GM21526 (cell line): Measurements from ENCODE around the gene PPA1.
"Not testable (repeated sequence)": the region's sequence is repeated elsewhere in the genome, so short reads cannot be mapped to it uniquely, and the experiment has no call there.

Source experiments
- ATAC-seq: cut with Tn5 transposase; IDR thresholded peaks from one replicate; pipeline ENCODE4 v1.9.1; 2021; ENCODE audit warnings: moderate library complexity; ENCODE audit not compliant: unreplicated experiment, low FRiP score

The PPA1 gene

DNA sequence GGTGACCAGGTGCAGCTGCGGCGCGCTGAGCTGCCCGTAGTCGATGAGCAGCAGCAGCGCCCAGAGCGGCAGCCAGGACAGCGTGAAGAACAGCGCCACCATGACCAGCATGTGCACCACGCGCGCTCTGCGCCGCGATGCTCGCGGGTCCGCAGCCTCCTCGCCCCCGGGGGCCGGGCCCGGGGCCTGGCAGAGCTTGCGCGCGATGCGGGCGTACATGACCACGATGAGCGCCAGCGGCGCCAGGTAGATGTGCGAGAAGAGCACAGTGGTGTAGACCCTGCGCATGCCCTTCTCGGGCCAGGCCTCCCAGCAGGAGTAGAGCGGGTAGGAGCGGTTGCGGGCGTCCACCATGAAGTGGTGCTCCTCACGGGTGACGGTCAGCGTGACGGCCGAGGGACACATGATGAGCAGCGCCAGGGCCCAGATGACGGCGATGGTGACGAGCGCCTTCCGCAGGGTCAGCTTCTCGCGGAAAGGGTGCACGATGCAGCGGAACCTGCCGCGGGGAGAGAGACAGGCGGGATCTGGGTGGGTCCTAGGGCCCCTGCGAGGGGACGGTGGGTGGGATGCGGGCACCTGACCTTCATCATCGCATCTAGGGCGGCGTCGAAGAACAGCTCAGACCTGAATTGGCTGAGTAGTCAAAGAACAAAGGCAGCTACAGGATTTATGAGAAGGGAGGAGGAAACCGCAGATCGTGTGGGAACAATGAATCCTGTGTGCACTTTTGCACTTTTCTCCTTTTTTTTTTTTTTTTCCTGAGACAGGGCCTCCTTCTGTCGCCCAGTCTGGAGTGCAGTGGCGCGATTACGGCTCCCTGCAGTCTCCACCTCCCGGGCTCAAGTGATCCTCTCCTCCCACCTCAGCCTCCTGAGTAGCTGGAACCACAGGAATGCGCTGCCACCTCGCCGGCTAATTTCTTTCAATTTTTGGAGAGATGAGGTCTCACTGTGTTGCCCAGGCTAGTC is 22.4 kb upstream of the PPA1 start:
- ATAC-seq, result no peak

DNA sequence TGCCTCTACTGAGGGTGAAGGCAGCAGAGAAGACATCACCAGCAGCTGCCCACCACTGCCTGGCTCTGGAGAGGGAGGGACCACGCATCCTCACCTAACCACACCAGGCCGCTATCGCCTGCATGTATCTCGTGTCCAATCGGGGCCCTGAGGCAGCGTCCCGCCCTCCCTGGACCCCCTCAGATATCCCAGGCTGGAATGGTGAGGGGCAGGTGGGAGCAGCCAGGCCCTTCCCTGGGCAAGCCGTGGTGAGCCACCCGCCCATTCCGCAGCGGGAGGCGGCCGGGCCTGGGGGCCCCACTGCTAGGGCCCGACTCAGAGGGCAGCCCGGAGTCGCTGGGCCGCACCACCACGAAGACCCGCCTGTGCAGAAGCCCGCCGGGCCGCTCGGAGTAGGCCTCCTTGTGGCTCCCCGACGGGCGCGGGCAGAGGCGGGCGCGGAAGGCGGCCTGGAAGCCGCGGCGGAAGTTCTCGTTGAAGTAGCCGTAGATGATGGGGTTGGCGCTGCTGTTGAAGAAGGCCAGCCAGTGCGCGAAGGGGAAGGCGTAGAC is 21.6 kb upstream of the PPA1 start:
- ATAC-seq, result no peak

DNA sequence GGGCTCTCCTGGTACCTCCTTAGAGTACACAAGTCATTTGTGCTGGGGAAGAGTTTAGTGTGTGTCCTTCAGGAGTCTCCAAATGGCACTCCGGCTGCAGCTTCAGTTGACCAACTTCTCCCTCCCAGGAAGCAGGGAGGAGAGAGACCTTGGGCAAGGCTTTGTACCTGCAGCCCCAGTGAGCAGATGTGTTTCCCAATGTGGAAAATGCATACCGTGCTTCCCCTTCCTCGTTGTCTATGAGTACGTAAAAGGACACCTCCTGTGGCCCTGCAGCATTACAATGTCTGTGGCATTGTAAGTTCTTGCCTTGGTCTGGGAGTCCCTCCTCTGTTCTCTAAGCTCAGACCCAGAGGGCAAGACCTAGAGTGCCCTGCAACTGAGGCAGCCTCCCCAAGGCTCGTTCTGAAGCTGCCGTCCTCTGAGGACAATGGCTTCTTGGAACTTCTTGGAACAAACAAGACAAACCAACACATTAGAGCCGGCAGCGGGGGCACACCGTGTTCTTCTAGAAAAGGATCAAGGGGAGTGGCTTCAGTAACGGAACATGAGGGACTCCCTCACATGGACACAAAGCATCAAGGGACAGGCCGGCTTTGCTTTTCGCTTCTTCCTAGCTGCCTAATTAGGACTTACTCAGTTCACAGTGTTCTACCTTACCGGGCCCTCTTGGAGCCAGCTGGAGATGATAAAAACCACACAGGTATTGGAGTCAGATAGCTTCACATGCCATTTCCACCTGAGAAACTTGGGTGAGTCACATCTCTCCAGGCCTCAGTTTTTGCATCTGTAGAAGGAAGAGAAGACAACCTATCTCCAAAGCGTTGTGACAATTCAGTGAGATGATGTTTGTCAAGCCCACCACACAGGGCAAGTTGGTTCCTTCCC is 20.9 kb upstream of the PPA1 start:
- no peak for ATAC-seq

DNA sequence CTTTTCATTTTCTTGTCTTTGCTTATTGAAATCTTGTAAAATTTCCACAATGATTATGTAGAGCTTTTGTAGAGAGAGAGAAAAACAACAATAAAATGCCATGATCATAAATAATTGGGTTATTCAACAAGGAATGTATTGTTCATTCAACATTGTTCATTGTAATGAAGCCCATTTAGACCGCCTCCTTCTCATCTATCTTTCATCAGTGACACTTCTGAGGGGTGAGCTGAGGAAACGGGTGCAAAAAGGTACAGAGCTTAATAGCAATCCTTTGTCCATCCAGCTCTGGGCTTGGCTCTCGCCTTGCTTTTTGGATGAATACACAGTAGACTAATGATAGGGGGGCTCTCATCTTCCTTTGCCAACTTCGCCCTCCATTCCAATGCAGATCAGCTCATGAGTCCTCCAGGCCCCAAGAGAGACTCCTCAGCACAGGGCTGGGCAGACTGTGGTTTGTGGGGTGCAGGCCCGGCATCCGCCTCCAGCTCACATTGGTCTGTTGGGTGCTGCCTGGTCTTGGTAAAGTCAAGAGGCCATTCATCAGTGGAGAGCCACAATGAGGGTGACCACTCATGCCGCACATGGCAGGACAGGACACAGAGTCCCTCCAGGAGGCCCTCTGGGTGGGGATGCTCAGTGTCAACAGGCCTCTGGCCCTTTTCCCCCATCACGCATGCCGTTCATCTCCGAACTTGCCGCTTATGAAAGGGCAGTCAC is 17.9 kb upstream of the PPA1 start:
- ATAC-seq, result no peak

DNA sequence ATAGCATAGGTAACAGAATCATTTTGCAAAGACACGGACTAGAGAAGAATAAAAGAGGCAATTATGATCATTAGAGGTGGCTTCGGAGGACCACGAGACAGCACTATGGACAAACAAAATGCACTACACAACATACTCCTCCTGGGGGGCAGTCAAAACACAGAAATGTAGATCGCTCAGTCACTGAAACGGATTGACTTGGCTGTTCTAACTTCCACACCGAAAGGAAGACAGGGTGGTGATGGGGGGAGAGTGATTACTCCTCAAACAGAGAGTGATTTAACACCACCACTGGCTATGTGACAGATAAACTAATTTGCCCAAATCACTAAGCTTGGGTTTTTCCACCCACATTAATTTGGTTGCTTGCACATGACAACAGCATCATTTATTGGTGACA is 14.1 kb upstream of the PPA1 start:
- ATAC-seq, result no peak

DNA sequence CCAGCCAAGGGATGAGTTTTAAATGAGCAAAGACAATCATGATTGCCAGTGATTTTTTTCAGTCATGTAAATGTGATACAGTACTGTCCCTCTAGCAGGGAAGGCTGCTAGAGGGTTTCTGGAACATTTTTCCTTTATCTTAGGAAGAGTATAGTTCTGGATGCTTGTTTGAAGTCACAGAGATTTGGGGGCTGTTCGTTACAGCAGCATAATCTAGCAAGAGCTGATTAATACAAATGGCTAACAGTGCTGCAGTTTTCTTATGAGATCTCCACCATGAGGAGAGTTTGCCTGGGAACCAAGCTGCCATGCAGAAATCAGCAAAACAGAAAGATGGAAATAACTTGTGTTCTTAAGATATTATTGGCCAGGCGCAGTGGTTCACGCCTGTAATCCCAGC is 7.9 kb upstream of the PPA1 start:
- ATAC-seq, result no peak

DNA sequence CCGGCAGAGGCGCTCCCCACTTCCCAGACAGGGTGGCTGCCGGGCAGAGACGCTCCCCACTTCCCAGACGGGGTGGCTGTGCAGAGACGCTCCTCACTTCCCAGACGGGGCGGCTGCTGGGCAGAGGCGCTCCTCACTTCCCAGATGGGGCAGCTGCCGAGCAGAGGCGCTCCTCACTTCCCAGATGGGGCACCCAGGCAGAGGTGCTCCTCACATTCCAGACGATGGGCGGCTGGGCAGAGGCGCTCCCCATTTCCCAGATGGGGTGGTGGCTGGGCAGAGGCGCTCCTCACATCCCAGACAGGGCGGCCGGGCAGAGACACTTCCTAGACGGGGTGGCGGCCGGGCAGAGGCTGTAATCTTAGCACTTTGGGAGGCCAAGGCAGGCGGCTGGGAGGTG is 6.8 kb upstream of the PPA1 start:
- ATAC-seq, result not testable (repeated sequence)

DNA sequence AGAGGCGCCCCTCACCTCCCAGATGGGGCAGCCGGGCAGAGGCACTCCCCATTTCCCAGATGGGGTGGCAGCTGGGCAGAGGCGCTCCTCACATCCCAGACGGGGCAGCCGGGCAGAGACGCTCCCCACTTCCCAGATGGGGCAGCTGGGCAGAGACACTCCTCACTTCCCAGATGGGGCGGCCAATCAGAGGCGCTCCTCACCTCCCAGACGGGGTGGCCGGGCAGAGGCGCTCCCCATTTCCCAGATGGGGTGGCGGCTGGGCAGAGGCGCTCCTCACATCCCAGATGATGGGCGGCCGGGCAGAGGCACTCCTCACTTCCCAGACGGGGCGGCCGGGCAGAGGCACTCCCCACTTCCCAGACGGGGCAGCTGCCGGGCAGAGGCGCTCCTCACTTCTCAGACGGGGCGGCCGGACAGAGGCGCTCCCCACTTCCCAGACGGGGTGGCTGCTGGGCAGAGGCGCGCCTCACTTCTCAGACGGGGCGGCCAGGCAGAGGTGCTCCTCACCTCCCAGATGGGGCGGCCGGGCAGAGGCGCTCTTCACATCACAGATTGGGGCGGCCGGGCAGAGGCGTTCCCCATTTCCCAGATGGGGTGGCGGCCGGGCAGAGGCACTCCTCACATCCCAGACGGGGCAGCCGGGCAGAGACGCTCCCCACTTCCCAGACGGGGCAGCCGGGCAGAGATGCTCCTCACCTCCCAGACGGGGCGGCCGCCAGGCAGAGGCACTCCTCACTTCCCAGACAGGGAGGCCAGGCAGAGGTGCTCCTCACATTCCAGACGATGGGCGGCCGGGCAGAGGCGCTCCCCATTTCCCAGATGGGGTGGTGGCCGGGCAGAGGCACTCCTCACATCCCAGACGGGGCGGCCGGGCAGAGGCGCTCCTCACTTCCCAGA is 6.1 kb upstream of the PPA1 start:
- ATAC-seq, result not testable (repeated sequence)

DNA sequence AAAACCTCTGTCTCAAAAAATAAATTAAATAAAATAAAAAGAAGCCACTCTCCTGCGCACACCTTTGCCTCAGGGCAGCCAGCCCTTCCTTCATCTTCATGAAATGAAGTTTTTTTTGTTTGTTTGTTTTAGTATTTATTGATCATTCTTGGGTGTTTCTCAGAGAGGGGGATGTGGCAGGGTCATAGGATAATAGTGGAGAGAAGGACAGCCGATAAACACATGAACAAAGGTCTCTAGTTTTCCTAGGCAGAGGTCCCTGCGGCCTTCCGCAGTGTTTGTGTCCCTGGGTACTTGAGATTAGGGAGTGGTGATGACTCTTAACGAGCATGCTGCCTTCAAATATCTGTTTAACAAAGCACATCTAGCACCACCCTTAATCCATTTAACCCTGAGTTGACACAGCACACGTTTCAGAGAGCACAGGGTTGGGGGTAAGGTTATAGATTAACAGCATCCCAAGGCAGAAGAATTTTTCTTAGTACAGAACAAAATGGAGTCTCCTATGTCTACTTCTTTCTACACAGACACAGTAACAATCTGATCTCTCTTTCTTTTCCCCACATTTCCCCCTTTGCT is 4.8 kb upstream of the PPA1 start:
- not testable (repeated sequence) for ATAC-seq

DNA sequence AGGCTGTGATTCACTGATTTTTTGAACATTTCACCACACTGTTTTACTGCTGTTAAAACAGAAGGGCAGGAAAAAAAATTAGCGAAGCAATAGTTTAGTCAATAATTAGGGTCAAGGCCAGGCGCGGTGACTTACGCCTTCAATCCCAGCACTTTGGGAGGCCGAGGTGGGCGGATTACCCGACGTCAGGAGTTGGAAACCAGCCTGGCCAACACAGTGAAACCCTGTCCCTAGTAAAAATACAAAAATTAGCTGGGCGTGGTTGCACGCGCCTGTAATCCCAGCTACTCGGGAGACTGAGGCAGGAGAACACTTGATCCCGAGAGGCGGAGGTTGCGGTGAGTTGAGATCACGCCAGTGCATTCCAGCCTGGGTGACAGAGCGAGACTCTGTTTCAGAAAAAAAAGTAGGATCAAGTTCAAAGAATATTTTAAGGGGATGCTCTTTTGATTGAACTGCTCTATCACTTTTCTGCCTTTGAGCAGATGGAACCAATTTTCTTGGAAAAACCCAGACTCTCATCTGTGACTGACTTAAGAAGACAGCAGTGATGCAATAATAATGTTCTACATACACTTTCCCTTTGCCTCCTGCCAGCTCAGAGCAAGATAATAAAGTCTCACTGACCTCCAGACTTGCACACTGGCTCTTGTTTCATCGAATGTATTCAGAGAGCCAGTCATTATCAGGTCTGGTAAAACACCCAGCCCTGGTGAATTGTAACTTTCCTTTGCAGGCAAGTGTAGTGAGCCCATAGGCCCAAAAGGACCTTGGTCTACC is 1.6 kb upstream of the PPA1 start:
- ATAC-seq, result no peak

DNA sequence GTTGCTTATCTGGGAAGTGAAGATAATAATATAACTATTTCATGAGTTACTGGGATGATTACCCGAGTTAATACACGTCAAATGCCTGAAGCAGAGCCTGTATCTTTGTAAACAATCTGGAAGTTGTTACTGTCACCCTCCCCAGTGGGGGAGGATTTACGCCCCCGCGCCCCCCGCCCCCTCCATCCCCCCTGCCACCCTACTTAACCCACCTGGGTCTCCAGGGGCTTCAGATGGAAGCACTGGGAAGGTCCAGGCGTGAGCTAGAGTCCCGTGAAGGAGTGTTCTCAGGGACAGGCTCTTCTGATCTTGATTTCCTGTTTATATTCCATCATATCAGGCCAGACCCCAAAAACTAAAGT is 691 bp upstream of the PPA1 start:
- ATAC-seq, result no peak

DNA sequence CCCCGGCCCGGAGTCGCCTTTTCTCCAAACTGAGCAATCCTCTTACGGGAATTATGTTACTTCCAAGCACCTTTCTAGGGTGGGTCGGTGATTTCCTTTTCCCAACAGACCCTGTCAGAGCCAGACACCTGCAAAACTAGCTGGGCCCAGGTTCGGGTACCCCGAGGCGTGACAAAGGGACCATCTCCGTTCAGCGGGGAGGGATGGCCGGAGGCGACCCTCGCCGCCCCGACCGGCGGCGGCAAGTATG is 445 bp downstream of the PPA1 start:
- ATAC-seq, result no peak

DNA sequence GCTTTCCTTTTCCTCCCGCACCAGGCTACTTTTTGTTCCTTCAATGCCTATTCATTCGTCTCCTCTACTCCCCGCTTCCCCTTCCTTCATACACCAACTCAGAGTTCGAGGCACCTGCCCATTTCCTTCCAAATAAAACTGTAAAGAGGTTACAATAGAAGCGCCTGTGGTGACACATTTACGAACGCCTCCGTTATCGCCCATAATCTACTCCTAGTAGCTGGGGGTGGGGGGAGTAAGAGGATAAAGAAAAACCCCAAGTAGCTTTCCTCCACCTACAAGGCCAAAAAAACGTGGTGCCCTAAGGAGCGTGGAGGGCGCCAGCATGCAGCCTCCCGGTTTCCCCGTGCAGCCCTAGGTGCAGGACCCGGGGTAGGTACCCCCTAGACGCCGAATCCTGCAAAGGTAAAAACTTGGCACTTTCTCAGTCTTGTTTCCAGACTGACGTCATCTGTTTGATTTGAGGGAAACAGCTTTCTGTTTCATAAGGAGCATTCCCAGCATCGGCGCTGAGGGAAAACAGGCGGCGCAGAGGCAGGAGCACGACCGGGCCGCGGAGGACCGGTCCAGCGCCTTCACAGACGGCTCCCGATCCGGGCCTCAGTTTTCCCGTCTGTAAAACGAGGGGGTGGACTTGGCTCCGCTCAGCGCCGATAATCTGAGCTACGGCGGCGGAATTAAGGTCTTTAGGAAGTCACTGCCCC is 922 bp downstream of the PPA1 start:
- ATAC-seq, result no peak

DNA sequence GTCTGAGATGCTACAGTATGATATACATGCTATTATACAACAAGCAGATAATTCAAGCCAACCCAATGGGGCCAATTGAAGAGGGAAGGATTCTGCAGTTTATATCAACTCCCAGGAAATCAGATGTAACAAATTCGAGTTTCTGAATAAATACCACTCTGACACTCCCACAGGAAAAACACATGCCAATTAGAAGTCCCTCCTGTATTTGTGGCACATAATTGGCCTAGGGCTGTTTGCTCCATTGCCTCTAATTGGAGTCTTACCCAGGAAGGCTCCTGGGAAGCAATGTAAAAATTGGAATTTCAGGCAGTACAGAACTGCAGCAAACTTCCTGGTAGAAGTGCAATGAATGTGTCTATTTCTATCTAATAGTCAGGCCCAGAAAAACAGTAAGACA is 4.7 kb downstream of the PPA1 start:
- ATAC-seq, result no peak

DNA sequence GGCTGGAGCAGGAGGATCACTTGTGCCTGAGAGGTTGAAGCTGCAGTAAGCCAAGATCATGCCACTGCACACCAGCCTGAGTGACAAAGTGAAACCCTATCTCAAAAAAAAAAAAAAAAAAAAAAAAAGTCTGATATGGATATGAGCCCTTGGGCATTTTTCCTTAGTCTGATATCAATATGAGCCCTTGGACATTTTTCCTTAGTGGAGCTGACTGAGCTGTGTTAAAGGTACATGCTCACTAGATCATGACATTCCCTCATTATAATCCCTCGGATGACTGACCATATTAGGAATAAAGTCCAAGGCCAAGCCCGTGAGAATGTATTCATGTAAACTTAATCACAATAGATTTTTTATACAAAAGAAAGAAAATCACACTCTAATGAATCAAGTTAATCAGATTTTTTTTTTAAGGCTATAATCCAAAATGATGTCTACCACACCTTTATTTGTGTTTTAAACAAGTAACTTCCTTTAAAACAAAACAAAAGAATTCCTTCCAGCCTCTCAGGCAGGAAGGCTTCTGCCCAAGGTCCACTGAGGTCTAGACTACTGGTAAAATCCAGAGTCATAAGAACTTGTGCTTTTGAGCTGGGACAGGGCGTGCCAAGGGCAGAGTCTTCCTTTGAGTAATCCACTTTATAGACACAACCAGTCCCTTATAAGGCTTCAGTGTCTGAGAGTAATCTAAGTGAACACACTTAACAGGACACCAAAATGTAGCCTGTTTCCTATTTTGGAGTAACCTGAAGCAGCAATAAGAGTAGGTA is 5.5 kb downstream of the PPA1 start:
- no peak for ATAC-seq

DNA sequence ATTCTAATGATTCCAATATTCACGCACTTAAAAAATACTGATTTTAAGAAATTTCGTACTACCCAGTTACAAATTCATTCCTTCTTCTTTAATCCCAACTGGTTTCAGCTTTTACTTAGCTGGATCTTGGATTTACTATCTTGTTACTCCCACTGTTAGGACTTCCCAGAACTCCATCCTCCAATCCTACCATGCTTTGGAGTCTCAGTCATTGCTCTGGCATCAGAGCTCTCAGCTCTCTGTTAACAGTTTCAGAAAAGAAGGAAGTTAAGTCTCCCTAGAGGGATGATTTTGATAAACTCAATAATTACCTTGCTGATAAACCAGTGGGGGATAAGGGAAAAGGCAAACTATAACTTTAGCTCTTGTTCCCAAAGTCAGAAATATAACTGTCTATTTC is 9.5 kb downstream of the PPA1 start:
- no peak for ATAC-seq

DNA sequence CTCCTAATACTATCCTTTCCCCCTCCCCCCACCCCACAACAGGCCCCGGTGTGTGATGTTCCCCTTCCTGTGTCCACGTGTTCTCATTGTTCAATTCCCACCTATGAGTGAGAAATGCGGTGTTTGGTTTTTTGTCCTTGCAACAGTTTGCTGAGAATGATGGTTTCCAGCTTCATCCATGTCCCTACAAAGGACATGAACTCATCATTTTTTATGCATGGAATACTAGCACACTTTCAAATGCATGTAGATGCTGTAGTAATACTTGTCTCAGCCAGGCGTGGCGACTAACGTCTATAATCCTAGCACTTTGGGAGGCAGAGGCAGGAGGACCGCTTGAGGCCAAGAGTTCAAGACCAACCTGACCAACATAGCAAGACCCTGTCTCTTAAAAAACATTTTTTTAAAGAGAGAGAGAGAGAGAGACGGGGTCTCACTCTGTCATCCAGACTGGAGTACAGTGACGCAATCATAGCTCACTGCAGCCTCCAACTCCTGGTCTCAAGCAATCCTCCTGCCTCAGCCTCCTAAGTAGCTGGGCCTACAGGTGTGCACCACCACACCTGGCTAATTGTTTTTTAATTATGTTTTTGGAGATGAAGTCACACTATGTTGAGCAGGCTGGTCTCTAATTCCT is 10.3 kb downstream of the PPA1 start:
- ATAC-seq, result not testable (repeated sequence)
